GM12873 (cell line): ENCODE results near the gene NRG3.

ENCODE experiments used
- TF ChIP-seq, protein P1 (sequence below): IDR thresholded peaks from 2 replicates; pipeline ENCODE4 v1.5.1; 2012; ENCODE audit warnings: low read depth, mild to moderate bottlenecking, moderate library complexity, low read length, control low read depth; ENCODE audit not compliant: insufficient read depth; ENCODE audit errors: missing control alignments

Gene NRG3

DNA sequence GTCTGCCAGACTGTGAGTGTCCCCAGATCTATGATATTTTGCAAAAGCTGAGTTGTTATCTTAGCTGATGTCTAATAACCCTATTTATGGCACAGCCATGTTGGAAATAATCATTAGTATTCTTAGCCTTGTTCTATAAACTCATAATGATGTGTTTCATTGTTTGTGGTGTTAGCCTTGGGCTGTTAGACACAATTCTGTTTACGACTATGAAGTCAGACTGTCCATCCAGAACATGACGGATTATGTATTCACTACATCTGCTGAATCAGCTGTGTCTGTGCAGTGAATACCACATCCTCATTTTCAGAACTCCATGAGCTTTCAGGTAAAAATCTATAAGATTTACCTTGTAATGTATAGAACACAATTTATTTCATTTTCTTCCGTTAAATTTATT is 577.1 kb downstream of the NRG3 start:
- TF ChIP-seq, protein P1, sequence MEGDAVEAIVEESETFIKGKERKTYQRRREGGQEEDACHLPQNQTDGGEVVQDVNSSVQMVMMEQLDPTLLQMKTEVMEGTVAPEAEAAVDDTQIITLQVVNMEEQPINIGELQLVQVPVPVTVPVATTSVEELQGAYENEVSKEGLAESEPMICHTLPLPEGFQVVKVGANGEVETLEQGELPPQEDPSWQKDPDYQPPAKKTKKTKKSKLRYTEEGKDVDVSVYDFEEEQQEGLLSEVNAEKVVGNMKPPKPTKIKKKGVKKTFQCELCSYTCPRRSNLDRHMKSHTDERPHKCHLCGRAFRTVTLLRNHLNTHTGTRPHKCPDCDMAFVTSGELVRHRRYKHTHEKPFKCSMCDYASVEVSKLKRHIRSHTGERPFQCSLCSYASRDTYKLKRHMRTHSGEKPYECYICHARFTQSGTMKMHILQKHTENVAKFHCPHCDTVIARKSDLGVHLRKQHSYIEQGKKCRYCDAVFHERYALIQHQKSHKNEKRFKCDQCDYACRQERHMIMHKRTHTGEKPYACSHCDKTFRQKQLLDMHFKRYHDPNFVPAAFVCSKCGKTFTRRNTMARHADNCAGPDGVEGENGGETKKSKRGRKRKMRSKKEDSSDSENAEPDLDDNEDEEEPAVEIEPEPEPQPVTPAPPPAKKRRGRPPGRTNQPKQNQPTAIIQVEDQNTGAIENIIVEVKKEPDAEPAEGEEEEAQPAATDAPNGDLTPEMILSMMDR = no peak

DNA sequence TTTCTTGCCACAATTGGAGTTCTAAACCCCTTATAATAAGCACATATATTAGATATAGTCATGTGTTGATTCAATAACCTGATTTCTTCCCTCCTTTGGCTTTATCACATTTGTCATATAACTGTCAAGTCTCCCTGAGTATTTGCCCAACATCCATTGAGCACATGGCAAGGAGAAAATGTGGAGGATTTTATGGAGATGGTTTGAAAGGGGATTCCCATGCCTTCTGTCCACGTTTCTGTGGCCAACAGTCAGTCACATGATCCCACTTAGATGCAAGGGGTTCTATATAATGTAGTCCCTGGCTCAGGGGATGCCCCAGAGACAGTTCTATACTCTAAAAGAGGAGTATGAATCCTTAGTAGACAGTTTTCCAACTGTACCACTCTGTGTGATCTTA is 577.7 kb downstream of the NRG3 start:
- TF ChIP-seq, protein P1 = no peak

GRCh38 chr10:82453678-82454293 is 578.8 kb downstream of the NRG3 start:
- TF ChIP-seq, protein P1 = no peak

GRCh38 chr10:82462910-82463551 is 588.0 kb downstream of the NRG3 start:
- TF ChIP-seq, protein P1 = no peak

DNA sequence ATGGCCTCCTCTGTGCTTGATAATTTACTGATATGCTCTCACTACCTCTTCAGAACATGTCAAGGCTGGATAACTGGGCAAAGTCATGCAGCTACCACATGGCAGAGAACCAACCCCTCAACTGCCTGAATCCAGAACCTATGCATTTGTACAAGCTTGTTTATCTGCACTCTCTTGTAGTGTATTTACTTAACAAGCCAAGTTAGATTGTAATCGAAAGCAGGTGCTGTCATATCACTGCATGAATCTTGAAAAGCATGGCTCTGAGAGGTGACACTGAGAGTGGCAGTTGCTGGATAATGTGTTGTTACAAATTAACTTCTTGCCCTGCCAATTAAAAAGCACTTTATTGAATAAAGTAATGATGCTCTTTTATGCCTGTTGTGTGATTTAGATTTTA is 588.6 kb downstream of the NRG3 start:
- TF ChIP-seq, protein P1 = no peak

DNA sequence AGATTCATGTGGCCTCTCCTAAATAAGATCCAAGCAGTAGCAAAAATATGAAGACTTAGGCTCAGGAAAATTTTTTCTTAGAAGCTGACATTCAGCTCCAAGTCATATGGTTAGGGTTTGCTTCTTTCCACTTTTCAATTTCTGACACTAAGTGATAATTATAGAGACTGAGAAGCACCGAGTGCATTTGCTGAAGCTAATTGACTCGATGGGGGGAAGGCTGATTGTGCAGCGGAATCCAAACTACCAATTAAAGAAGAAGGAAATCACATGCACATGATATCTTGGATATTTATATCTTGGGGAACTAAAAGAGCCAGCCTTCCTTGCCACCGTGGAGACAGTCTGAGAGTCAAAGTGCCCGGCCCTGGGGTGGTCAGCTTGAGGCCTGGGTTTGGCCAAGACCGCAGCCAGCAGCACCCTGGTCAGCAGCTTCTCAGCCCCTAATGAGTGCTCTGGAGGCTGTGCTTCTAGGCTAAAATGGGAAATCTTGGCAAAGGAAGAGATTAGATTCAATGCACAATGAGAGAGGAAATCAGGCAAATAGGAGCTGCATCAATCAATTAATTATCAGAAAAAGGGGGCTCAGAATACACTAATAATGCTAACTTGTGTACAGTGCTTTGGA is 589.3 kb downstream of the NRG3 start:
- TF ChIP-seq, protein P1 = no peak

DNA sequence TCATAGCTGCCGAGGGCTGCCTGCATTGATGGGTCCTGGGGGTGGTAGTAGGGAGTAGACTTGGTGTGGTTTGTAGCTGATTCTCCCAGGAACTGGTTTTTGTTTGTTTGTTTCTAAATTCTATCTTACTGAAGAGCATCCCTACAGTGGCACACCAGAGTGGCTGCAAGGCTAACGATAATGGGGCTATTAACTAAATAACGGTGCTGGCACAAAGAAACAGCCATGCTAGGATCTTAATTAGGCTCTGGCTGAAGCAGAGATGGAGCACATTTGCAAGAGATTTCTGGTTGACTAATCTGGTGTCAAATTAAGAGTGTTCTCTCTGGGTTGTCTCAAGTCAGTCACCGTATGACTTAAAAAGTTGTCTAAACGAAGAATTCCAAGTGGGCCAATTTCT is 590.0 kb downstream of the NRG3 start:
- TF ChIP-seq, protein P1 = no peak
